Measurements from ENCODE around the gene ADAMTS12. TPM values are rescaled to one million over a fixed set of nuclear protein-coding genes. Genes with fewer than 3 reads are reported as not detected.

ADAMTS12 gene
- polyA plus RNA-seq, 3 donors = not detected

GRCh38 chr5:33476992-33477391 lies 414.8 kb downstream of the ADAMTS12 start:
- no peaks in the 10 kb centered on the region for H3K79me2 ChIP-seq (ENCODE audit: insufficient read depth, low read length)
- H3K4me3 ChIP-seq (replicated peaks in 1 of 3; ENCODE audit: low read depth in 2 of 3, low read length in 3 of 3) = no peak overlapping the region
- H3K9me3 ChIP-seq (replicated peaks in 1 of 2; ENCODE audit: control insufficient read depth in 1 of 2, insufficient read depth in 1 of 2, low read length in 2 of 2) = peaks cover 13 to 20% of the 10 kb centered on the region in 2 donors
- no peak for TF ChIP-seq CTCF (IDR thresholded peaks at IDR 0.05)
- intact Hi-C loops (cut with micrococcal nuclease) = no loop called here
- DNase-seq = no peak
- H4K20me1 ChIP-seq (ENCODE audit: insufficient read depth, low read length) = no peaks in the 10 kb centered on the region
- H3K4me2 ChIP-seq (replicated peaks; ENCODE audit: extremely low read depth, low read length, poor library complexity, severe bottlenecking) = no peak overlapping the region
- no peaks in the 10 kb centered on the region for H3K27me3 ChIP-seq (ENCODE audit: control insufficient read depth in 2 of 2, insufficient read depth in 2 of 2, low read length in 2 of 2)
- peaks cover 14 to 25% (median 23%) of the 10 kb centered on the region in 7 donors for H3K9me3 Mint-ChIP-seq
- H3K27me3 Mint-ChIP-seq (ENCODE audit: low read depth in 3 of 3) = no peaks in the 10 kb centered on the region
- H3K4me1 Mint-ChIP-seq = peaks cover 5% of the 10 kb centered on the region
- H3K36me3 Mint-ChIP-seq = peaks cover 47 to 55% of the 10 kb centered on the region in 2 donors
- no peak overlapping the region for H2AFZ ChIP-seq (ENCODE audit: insufficient read depth, low read depth, low read length, poor library complexity, severe bottlenecking)
- WGBS (ENCODE audit: insufficient coverage) = 93% methylated on average over 2 of the region's 3 CpGs
- H3K4me1 ChIP-seq (ENCODE audit: control insufficient read depth in 1 of 2, insufficient read depth in 2 of 2, low read length in 2 of 2) = no peaks in the 10 kb centered on the region
- no peak overlapping the region for H3K27ac ChIP-seq (ENCODE audit: low read depth in 1 of 2, low read length in 2 of 2)
- peak overlapping the region in 1 of 7 donors; percentile 58 for H3K27ac Mint-ChIP-seq
- peaks cover 5 to 39% of the 10 kb centered on the region in 2 donors for H3K36me3 ChIP-seq (replicated peaks in 1 of 2; ENCODE audit: control insufficient read depth in 1 of 2, insufficient read depth in 2 of 2, low read length in 2 of 2)
- H3K4me3 Mint-ChIP-seq = no peak overlapping the region
- no peak overlapping the region for H3K9ac ChIP-seq (ENCODE audit: insufficient read depth, low read length, poor library complexity, severe bottlenecking)

GRCh38 chr5:33475706-33476105 lies 416.1 kb downstream of the ADAMTS12 start:
- no peak for TF ChIP-seq CTCF (IDR thresholded peaks at IDR 0.05)
- no CpG with 5 or more reads among the region's 5 CpGs for WGBS (ENCODE audit: insufficient coverage)

More at GRCh38 chr5:33475706-33476105, 416.1 kb downstream of the ADAMTS12 start:
- no peaks in the 10 kb centered on the region for H3K27me3 Mint-ChIP-seq (ENCODE audit: low read depth in 3 of 3)
- Histone ChIP-seq H3K9ac (ENCODE audit: insufficient read depth, low read length, poor library complexity, severe bottlenecking) (no peak overlapping the region), H3K4me3 (replicated peaks in 1 of 3; ENCODE audit: low read depth in 2 of 3, low read length in 3 of 3) (no peak overlapping the region), H4K20me1 (ENCODE audit: insufficient read depth, low read length) (no peaks in the 10 kb centered on the region), H3K4me2 (replicated peaks; ENCODE audit: extremely low read depth, low read length, poor library complexity, severe bottlenecking) (no peak overlapping the region), H2AFZ (ENCODE audit: insufficient read depth, low read depth, low read length, poor library complexity, severe bottlenecking) (no peak overlapping the region), H3K9me3 (replicated peaks in 1 of 2; ENCODE audit: control insufficient read depth in 1 of 2, insufficient read depth in 1 of 2, low read length in 2 of 2) (peaks cover 13 to 20% of the 10 kb centered on the region in 2 donors), H3K4me1 (ENCODE audit: control insufficient read depth in 1 of 2, insufficient read depth in 2 of 2, low read length in 2 of 2) (peaks cover 5 to 9% of the 10 kb centered on the region in 2 donors), H3K27ac (ENCODE audit: low read depth in 1 of 2, low read length in 2 of 2) (peak overlapping the region in 1 of 2 donors; percentile 43), H3K27me3 (ENCODE audit: control insufficient read depth in 2 of 2, insufficient read depth in 2 of 2, low read length in 2 of 2) (no peaks in the 10 kb centered on the region), H3K79me2 (ENCODE audit: insufficient read depth, low read length) (no peaks in the 10 kb centered on the region), H3K36me3 (replicated peaks in 1 of 2; ENCODE audit: control insufficient read depth in 1 of 2, insufficient read depth in 2 of 2, low read length in 2 of 2) (peaks cover 5 to 42% of the 10 kb centered on the region in 2 donors)
- peaks cover 14 to 25% (median 25%) of the 10 kb centered on the region in 7 donors for H3K9me3 Mint-ChIP-seq
- no peak overlapping the region for H3K4me3 Mint-ChIP-seq
- peaks cover 12% of the 10 kb centered on the region for H3K4me1 Mint-ChIP-seq
- DNase-seq = peak; percentile 3 to 25 (median 11)
- intact Hi-C loops (cut with micrococcal nuclease) = no loop called here
- peak overlapping the region in 3 of 7 donors; percentile 48 to 70 (median 63) for H3K27ac Mint-ChIP-seq
- H3K36me3 Mint-ChIP-seq = peaks cover 49 to 65% of the 10 kb centered on the region in 2 donors

Measured in CD14-positive monocyte (primary cell).